DMS53 treated with DMSO at 0.1 percent for 48 hours (cell line): ENCODE measurements around the gene EMX2.

Source experiments
- DNase-seq: peaks from one replicate; lab custom pipeline; 2025; ENCODE audit not compliant: unreplicated experiment; lab: John Stamatoyannopoulos, UW

EMX2 gene

DNA sequence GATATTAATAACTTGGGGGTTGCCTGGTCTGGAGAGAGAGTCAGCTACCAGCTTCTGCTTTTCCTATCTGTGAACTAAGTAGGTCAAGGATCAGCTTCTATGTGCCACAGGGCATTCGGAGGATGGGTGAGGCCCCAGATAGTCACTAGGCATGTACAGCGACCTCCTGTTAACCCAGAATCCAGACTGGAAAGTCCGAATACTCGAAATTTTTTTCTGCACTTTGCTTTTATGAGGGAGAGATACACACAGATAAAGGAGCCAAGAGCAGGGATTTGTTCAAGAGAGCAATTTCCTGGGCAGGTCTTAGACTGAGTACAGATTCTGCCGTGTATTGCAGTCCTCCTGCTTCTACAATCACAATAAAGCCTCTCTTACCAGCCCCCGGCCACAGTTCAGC is 54.2 kb downstream of the EMX2 start:
- no peak for DNase-seq

- DNase-seq = no peak
These were observed 54.7 kb downstream of the EMX2 start for GRCh38 chr10:117597216-117597615.
